GM12878 (cell line): ENCODE data around the gene TSSK2. TPM values are rescaled to one million over a fixed set of nuclear protein-coding genes. Genes with fewer than 3 reads are reported as not detected.

Source experiments
- ATAC-seq: fragments of 200-7000 bp; cut with Tn5 transposase; 3 replicates; pipeline ENCODE4 v1.9.1; 2020; ENCODE audit warnings: mild to moderate bottlenecking, moderate library complexity
- BruUV-seq: library from RNA; stranded (reverse); fragments of 400-500 nt; replicated peaks from 2 replicates; lab custom pipeline; 2021; lab: Mats Ljungman, UMichigan
- CTCF ChIA-PET: fragments of 300-600 bp; sonication (Branson Sonifier 250); formaldehyde crosslinking; extraction: SDS; loops from one replicate; lab custom pipeline; 2021; ENCODE audit warnings: inconsistent platforms; lab: Yijun Ruan, JAX
- POLR2A ChIA-PET: fragments of 350-600 bp; formaldehyde crosslinking; extraction: SDS; loops from one replicate; lab custom pipeline; 2021; ENCODE audit warnings: inconsistent platforms; lab: Charles Lee
- RAD21 ChIA-PET: fragments of 300-600 bp; sonication (Branson Sonifier 250); formaldehyde crosslinking; loops from one replicate; lab custom pipeline; 2023; ENCODE audit warnings: antibody characterized with exemption; ENCODE audit not compliant: unreplicated experiment; lab: Charles Lee
- SMC1A ChIA-PET: fragments of 300-600 bp; sonication (Branson Sonifier 250); formaldehyde crosslinking; loops from one replicate; lab custom pipeline; 2023; ENCODE audit not compliant: unreplicated experiment, uncharacterized antibody; lab: Charles Lee
- DNase-seq: peaks from one replicate; pipeline ENCODE4 v3.0.0-alpha.2; 2011; ENCODE audit warnings: low read depth, low spot score
- FAIRE-seq: peaks from 3 replicates; lab custom pipeline; 2011; peaks lifted over from hg19 to GRCh38; lab: Jason Lieb, UNC
- H2AFZ ChIP-seq: 2 replicates; pipeline ENCODE4 v1.6.0; 2011; ENCODE audit warnings: low read depth, low read length, control low read depth; ENCODE audit not compliant: control insufficient read depth
- H3K27ac ChIP-seq: 2 replicates; pipeline ENCODE4 v1.5.1; 2011; ENCODE audit warnings: control low read depth; ENCODE audit not compliant: control insufficient read depth, insufficient read depth
- H3K27me3 ChIP-seq, 2 experiments: replicated peaks in 1 of 2; 2 replicates each; pipeline versions ENCODE4 v1.6.0 to v1.6.1; 2011; ENCODE audit warnings: low read length in 1 of 2; ENCODE audit not compliant: control insufficient read depth in 2 of 2, insufficient read depth in 2 of 2
- H3K36me3 ChIP-seq, 2 experiments: 2 replicates each; pipeline ENCODE4 v1.5.1; 2011; ENCODE audit warnings: low read length in 1 of 2; ENCODE audit not compliant: control insufficient read depth in 2 of 2, insufficient read depth in 2 of 2
- H3K4me1 ChIP-seq: 2 replicates; pipeline ENCODE4 v1.6.1; 2011; ENCODE audit warnings: mild to moderate bottlenecking, low read length, moderate library complexity, mixed read lengths; ENCODE audit not compliant: control insufficient read depth, insufficient read depth
- H3K4me2 ChIP-seq: 2 replicates; pipeline ENCODE4 v1.6.0; 2011; ENCODE audit warnings: control low read depth; ENCODE audit not compliant: control insufficient read depth, insufficient read depth
- H3K4me3 ChIP-seq: fragments of 200-600 bp; sonication (generic); 2 replicates; pipeline ENCODE4 v1.5.1; 2016
- H3K79me2 ChIP-seq: 2 replicates; pipeline ENCODE4 v1.6.0; 2011; ENCODE audit warnings: low read length; ENCODE audit not compliant: control insufficient read depth, insufficient read depth
- H3K9ac ChIP-seq: 2 replicates; pipeline ENCODE4 v1.8.0; 2011; ENCODE audit warnings: low read length, control low read depth, mixed read lengths; ENCODE audit not compliant: control insufficient read depth, insufficient read depth
- H3K9me3 ChIP-seq: replicated peaks from 3 replicates; pipeline ENCODE4 v1.5.1; 2011; ENCODE audit warnings: mild to moderate bottlenecking, low read length; ENCODE audit not compliant: control insufficient read depth, insufficient read depth
- H4K20me1 ChIP-seq: 2 replicates; pipeline ENCODE4 v1.6.0; 2011; ENCODE audit not compliant: control insufficient read depth, insufficient read depth
- BCL3 ChIP-seq: IDR thresholded peaks from 2 replicates; pipeline ENCODE4 v1.6.1; 2011; ENCODE audit warnings: borderline replicate concordance, low read depth, mild to moderate bottlenecking, moderate library complexity, low read length; ENCODE audit not compliant: insufficient read depth, poor library complexity, severe bottlenecking
- CHD2 ChIP-seq: IDR thresholded peaks from 2 replicates; pipeline ENCODE4 v1.6.1; 2011; ENCODE audit warnings: low read depth, low read length, improper control_type of control experiment, borderline replicate concordance
- DPF2 ChIP-seq: fragments of 450-650 bp; IDR thresholded peaks from 2 replicates; pipeline ENCODE4 v1.6.1; 2017; ENCODE audit warnings: mild to moderate bottlenecking
- GATAD2B ChIP-seq: fragments of 450-650 bp; conservative IDR thresholded peaks from 2 replicates; pipeline ENCODE4 v1.6.1; 2017; ENCODE audit warnings: low read depth, mild to moderate bottlenecking, moderate library complexity
- HDGF ChIP-seq: fragments of 450-650 bp; IDR thresholded peaks from 2 replicates; pipeline ENCODE4 v1.6.1; 2016; ENCODE audit warnings: antibody characterized with exemption
- MEF2A ChIP-seq: IDR thresholded peaks from 2 replicates; pipeline ENCODE4 v1.6.1; 2011; ENCODE audit warnings: low read depth, mild to moderate bottlenecking, low read length, moderate library complexity; ENCODE audit not compliant: insufficient read depth
- NKRF ChIP-seq: fragments of 450-650 bp; conservative IDR thresholded peaks from 2 replicates; pipeline ENCODE4 v1.6.1; 2017; ENCODE audit warnings: mild to moderate bottlenecking, moderate library complexity
- SMAD1 ChIP-seq: fragments of 450-650 bp; IDR thresholded peaks from 2 replicates; pipeline ENCODE4 v1.6.1; 2018; ENCODE audit warnings: mild to moderate bottlenecking, low read depth; ENCODE audit not compliant: partially characterized antibody
- SRF ChIP-seq, 2 experiments: IDR thresholded peaks; 2 replicates each; pipeline ENCODE4 v1.6.1; 2011; ENCODE audit warnings: low read depth in 2 of 2, low read length in 2 of 2, mild to moderate bottlenecking in 1 of 2, moderate library complexity in 1 of 2
- ZBED1 ChIP-seq: IDR thresholded peaks from 2 replicates; pipeline ENCODE4 v1.6.1; 2016; ENCODE audit warnings: borderline replicate concordance
- WGBS: methylation state at CpG from one replicate; pipeline ENCODE4 v1.1.6; 2016; ENCODE audit warnings: low lambda C conversion rate; ENCODE audit not compliant: insufficient replicate concordance, insufficient coverage; ENCODE audit errors: missing lambda C conversion rate; 5-methylcytosine and 5-hydroxymethylcytosine counted together
- in situ Hi-C: fragments of 300-500 bp; cut with MboI; formaldehyde crosslinking; loops from 9 replicates; pipeline ENCODE4 v1.14.3; 2018; ENCODE audit warnings: mixed read lengths
- intact Hi-C: fragments of 100-400 bp; cut with micrococcal nuclease; formaldehyde crosslinking; loops from one replicate; pipeline ENCODE4 v1.14.2; 2022; ENCODE audit not compliant: unreplicated experiment
- polyA plus RNA-seq, 11 experiments: library from polyadenylated mRNA; depleted of rRNA in 4 of 11; unstranded in 6 of 11; stranded (reverse) in 5 of 11; fragments of >200 nt; fragmentation: Nextera tagmentation in 4 of 11; fragmentation: Illumina TruSeq in 1 of 11; extraction: Ambion mirVana in 4 of 11; extraction: Trizol in 1 of 11; gene quantifications; 1 replicate in 1 of 11; 2 replicates in 10 of 11; pipeline versions ENCODE4 v1.2.1 to v1.2.3, GENCODE V29; 2011 to 2016; ENCODE audit warnings: inconsistent platforms in 2 of 11, missing spikeins in 2 of 11, low read depth in 1 of 11
- total RNA-seq, 4 experiments: library from RNA; depleted of rRNA in 3 of 4; stranded (reverse); fragments of >200 nt in 3 of 4; fragmentation: Illumina TruSeq in 1 of 4; extraction: Trizol in 1 of 4; gene quantifications; 2 replicates each; pipeline versions ENCODE4 v1.2.1 to v1.2.3, GENCODE V29; 2013 to 2021

Gene TSSK2
- total and polyA plus RNA-seq, 10 of the 15 experiments (the other 5 are each of a cell fraction or from before 2014, with no cell fraction given), result 0.03 to 0.17 TPM; not detected in 8

DNA sequence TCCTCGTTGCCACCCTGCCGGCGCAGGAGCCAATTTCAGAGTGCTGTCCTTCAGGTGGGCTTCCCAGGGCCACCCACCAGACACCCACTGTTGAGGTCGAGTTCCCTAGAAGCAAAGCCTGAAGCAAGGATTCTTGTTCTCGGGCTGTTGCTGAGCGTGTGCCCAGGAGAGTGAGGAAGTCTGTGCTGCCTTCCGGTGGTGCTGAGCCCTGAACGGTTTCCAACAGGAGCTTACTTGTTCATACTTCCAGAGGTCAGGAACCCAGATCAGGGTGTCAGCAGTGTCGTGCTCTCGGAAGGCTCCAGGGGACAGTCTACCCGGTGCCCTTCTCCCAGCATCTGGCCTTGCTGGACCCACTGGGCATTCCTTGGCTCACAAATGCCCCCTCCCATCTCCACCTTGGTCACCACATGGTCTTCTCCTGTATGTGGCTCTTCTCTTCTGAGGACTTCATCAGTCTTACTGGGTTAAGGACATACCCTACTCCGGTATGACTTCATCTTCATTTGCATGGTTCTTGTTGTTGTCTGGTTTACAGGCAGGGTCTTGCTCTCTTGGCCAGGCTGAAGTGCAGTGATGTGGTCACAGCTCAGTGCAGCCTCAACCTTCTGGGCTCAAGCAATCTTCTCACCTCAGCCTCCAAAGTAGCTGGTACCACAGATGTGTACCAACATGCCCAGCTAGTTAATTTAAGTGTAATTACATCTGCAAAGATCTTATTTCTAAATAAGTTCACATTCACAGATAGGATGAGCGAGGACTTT is 36.2 kb downstream of the TSSK2 start:
- no peak overlapping the region for H3K4me3 ChIP-seq
- no peak for FAIRE-seq
- H3K9me3 ChIP-seq, result no peaks in the 10 kb centered on the region
- DNase-seq, result no peak
- H3K4me2 ChIP-seq, result no peak overlapping the region
- in situ Hi-C loops, result no loop called here
- no peaks in the 10 kb centered on the region for H4K20me1 ChIP-seq
- ATAC-seq, result no peak
- H3K4me1 ChIP-seq, result peaks cover 4% of the 10 kb centered on the region; the same call in 1 of the 2 replicates
- no peak overlapping the region for H2AFZ ChIP-seq
- H3K27me3 ChIP-seq, result peaks cover 5 to 11% of the 10 kb centered on the region in 2 experiments; a peak in 3 of 4 replicates
- 46% methylated on average over 13 of the region's 13 CpGs for WGBS
- BruUV-seq, result no TSS peak
- H3K27ac ChIP-seq, result no peak overlapping the region
- SMC1A ChIA-PET, result no interaction called here
- no peak overlapping the region for H3K9ac ChIP-seq
- peaks cover 11% of the 10 kb centered on the region for H3K79me2 ChIP-seq
- CTCF ChIA-PET, result no interaction called here
- TF ChIP-seq SMAD1, result no peak
- RAD21 ChIA-PET, result no interaction called here
- no peaks in the 10 kb centered on the region for H3K36me3 ChIP-seq
- POLR2A ChIA-PET, result no interaction called here
- intact Hi-C loops, result no loop called here

DNA sequence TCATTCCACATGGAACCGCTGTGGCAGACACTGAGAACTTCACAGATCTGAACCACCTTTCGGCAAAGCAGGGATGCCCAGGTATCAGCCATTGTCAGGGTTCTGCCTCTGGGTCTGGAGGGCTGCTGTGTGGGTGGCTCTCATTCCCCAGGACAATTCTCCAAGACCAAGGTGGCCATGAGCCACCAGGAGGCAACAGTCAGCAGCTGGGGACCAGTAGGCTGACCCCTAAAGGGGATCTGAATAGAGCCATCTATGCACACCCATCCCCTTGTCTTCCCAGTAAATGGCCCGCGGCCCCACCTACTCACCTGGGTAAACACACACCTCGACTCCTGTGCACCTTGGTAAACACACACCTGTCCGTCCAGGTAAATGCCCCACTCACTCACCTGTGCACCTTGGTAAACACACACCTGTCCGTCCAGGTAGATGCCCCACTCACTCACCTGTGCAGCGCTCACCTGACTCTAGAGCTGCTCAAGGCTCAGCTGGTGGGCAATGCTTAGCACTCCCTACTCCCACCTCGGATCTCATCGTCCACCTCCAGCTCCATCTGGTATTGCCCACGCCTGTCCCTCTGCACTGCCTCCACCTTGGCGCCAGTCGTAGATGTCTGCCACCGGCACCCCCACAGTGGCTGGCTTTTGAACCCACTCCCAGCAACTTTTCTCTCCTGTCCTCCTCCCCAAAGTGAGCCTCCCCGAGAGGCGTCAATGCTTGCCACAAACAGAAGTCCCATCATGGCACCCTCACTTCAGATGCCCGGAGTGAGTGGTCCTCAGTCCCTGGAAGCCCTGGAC is 37.2 kb downstream of the TSSK2 start:
- ATAC-seq (no peak), FAIRE-seq (no peak), DNase-seq (no peak)
- peaks cover 21% of the 10 kb centered on the region for H3K79me2 ChIP-seq
- H3K36me3 ChIP-seq, result no peaks in the 10 kb centered on the region
- H3K4me3 ChIP-seq, result no peak overlapping the region
- no peaks in the 10 kb centered on the region for H3K9me3 ChIP-seq
- no peak overlapping the region for H3K4me2 ChIP-seq
- no peak overlapping the region for H3K27ac ChIP-seq
- peaks cover 13% of the 10 kb centered on the region for H3K4me1 ChIP-seq
- no TSS peak for BruUV-seq
- ChIA-PET CTCF (interaction anchor here (1.8 kb wide), 1 partner anchor 11 kb away, joined by 4 read pairs; no protein-coding TSS in a partner anchor), SMC1A (no interaction called here), POLR2A (no interaction called here), RAD21 (no interaction called here)
- H3K9ac ChIP-seq, result no peak overlapping the region
- WGBS, result 53% methylated on average over 17 of the region's 17 CpGs
- no peak overlapping the region for H2AFZ ChIP-seq
- in situ Hi-C loops, result no loop called here
- intact Hi-C loops, result no loop called here
- H4K20me1 ChIP-seq, result no peaks in the 10 kb centered on the region
- H3K27me3 ChIP-seq, result peaks cover 5 to 11% of the 10 kb centered on the region in 2 experiments; a peak in 3 of 4 replicates
- TF ChIP-seq CHD2 (no peak), GATAD2B (no peak), BCL3 (no peak), NKRF (no peak), SRF (IDR thresholded peaks at IDR 0.05; ENCODE audit: low read depth in 2 of 2, low read length in 2 of 2) (no peak), DPF2 (no peak), MEF2A (no peak), ZBED1 (no peak), HDGF (no peak)
